ENCODE results near the gene SUPT5H.

The SUPT5H gene

GRCh38 chr19:39497996-39498797 lies 52.8 kb downstream of the SUPT5H start:
- peak; percentile 68 for DNase-seq (ENCODE audit: extremely low read depth, insufficient read length)
- TF ChIP-seq CTCF (IDR thresholded peaks at IDR 0.05; ENCODE audit: insufficient read depth, low read length, poor library complexity, severe bottlenecking) = peak; percentile 40
- H3K4me3 ChIP-seq (replicated peaks; ENCODE audit: low read depth, low read length) = peak overlapping the region; percentile 9; the same call in 1 of the 2 replicates
- H3K27me3 ChIP-seq (replicated peaks; ENCODE audit: control insufficient read depth, insufficient read depth, low read length) = no peaks in the 10 kb centered on the region; the same call in 1 of the 2 replicates
- no peaks in the 10 kb centered on the region for H3K36me3 ChIP-seq (ENCODE audit: control insufficient read depth, insufficient read depth, low read length)

GRCh38 chr19:39498798-39499642 lies 53.6 kb downstream of the SUPT5H start, which contains the start of gene DLL3:
Gene DLL3 (plus strand): TSS chr19:39498947. CDS start chr19:39498975, 28 bp downstream.
- Histone ChIP-seq H3K27me3 (replicated peaks; ENCODE audit: control insufficient read depth, insufficient read depth, low read length) (no peaks in the 10 kb centered on the region; the same call in 1 of the 2 replicates), H3K36me3 (ENCODE audit: control insufficient read depth, insufficient read depth, low read length) (no peaks in the 10 kb centered on the region), H3K4me3 (replicated peaks; ENCODE audit: low read depth, low read length) (peak within 1 kb of the TSS; percentile 26; the same call in 1 of the 2 replicates)
- DNase-seq (ENCODE audit: extremely low read depth, insufficient read length) = no peak
- TF ChIP-seq CTCF (IDR thresholded peaks at IDR 0.05; ENCODE audit: insufficient read depth, low read length, poor library complexity, severe bottlenecking) = no peak

GRCh38 chr19:39499932-39500331 lies 54.5 kb downstream of the SUPT5H start:
- DNase-seq (ENCODE audit: extremely low read depth, insufficient read length) = no peak
- no peak for TF ChIP-seq CTCF (IDR thresholded peaks at IDR 0.05; ENCODE audit: insufficient read depth, low read length, poor library complexity, severe bottlenecking)
- no peaks in the 10 kb centered on the region for H3K36me3 ChIP-seq (ENCODE audit: control insufficient read depth, insufficient read depth, low read length)
- H3K4me3 ChIP-seq (replicated peaks; ENCODE audit: low read depth, low read length) = no peak overlapping the region
- no peaks in the 10 kb centered on the region; the same call in 1 of the 2 replicates for H3K27me3 ChIP-seq (replicated peaks; ENCODE audit: control insufficient read depth, insufficient read depth, low read length)

GRCh38 chr19:39500543-39500942 lies 55.2 kb downstream of the SUPT5H start:
- H3K27me3 ChIP-seq (replicated peaks; ENCODE audit: control insufficient read depth, insufficient read depth, low read length) = no peaks in the 10 kb centered on the region; the same call in 1 of the 2 replicates
- TF ChIP-seq CTCF (IDR thresholded peaks at IDR 0.05; ENCODE audit: insufficient read depth, low read length, poor library complexity, severe bottlenecking) = no peak
- H3K36me3 ChIP-seq (ENCODE audit: control insufficient read depth, insufficient read depth, low read length) = no peaks in the 10 kb centered on the region
- DNase-seq (ENCODE audit: extremely low read depth, insufficient read length) = no peak
- no peak overlapping the region for H3K4me3 ChIP-seq (replicated peaks; ENCODE audit: low read depth, low read length)

GRCh38 chr19:39501340-39501739 lies 56.0 kb downstream of the SUPT5H start:
- Histone ChIP-seq H3K36me3 (ENCODE audit: control insufficient read depth, insufficient read depth, low read length) (no peaks in the 10 kb centered on the region), H3K4me3 (replicated peaks; ENCODE audit: low read depth, low read length) (no peak overlapping the region), H3K27me3 (replicated peaks; ENCODE audit: control insufficient read depth, insufficient read depth, low read length) (no peaks in the 10 kb centered on the region; the same call in 1 of the 2 replicates)
- no peak for DNase-seq (ENCODE audit: extremely low read depth, insufficient read length)
- TF ChIP-seq CTCF (IDR thresholded peaks at IDR 0.05; ENCODE audit: insufficient read depth, low read length, poor library complexity, severe bottlenecking) = no peak

Measured in GM06990 (cell line).